Fibroblast of lung (primary cell): Measurements from ENCODE around the gene ACKR2. TPM values are rescaled to one million over a fixed set of nuclear protein-coding genes. Genes with fewer than 3 reads are reported as not detected.

ENCODE experiments used
- DNase-seq, 2 donors: peaks; one replicate each; pipeline versions ENCODE4 v3.0.0 to v3.0.0-alpha.2; 2010; ENCODE audit warnings: low read depth in 2 of 2
- H2AFZ ChIP-seq: 2 replicates; pipeline ENCODE4 v1.5.1; 2012; ENCODE audit warnings: low read length, control low read depth, inconsistent platforms
- H3K27ac ChIP-seq: 2 replicates; pipeline ENCODE4 v1.5.1; 2011; ENCODE audit warnings: low read length, control low read depth; ENCODE audit not compliant: insufficient read depth
- H3K27me3 ChIP-seq: 2 replicates; pipeline ENCODE4 v1.5.1; 2011; ENCODE audit warnings: mild to moderate bottlenecking, low read length; ENCODE audit not compliant: control insufficient read depth, insufficient read depth
- H3K36me3 ChIP-seq: 2 replicates; pipeline ENCODE4 v1.5.1; 2011; ENCODE audit warnings: low read length; ENCODE audit not compliant: control insufficient read depth, insufficient read depth
- H3K4me1 ChIP-seq: 2 replicates; pipeline ENCODE4 v1.5.1; 2011; ENCODE audit warnings: low read length; ENCODE audit not compliant: control insufficient read depth, insufficient read depth; ENCODE audit errors: extremely low read depth
- H3K4me2 ChIP-seq: 2 replicates; pipeline ENCODE4 v1.5.1; 2011; ENCODE audit warnings: low read length, control low read depth; ENCODE audit not compliant: insufficient read depth; ENCODE audit errors: extremely low read depth
- H3K4me3 ChIP-seq, 4 experiments: fragments of 200-600 bp in 1 of 4; sonication (generic) in 1 of 4; replicated peaks in 1 of 4; 2 replicates each; pipeline ENCODE4 v1.5.1; 2011 to 2016; ENCODE audit warnings: low read length in 4 of 4, low read depth in 3 of 4, mild to moderate bottlenecking in 3 of 4, control low read depth in 2 of 4, inconsistent platforms in 1 of 4, mixed read lengths in 1 of 4; ENCODE audit not compliant: insufficient read depth in 1 of 4; ENCODE audit errors: control extremely low read depth in 1 of 4
- H3K79me2 ChIP-seq: 2 replicates; pipeline ENCODE4 v1.5.1; 2012; ENCODE audit warnings: mild to moderate bottlenecking, low read length, inconsistent platforms; ENCODE audit not compliant: control insufficient read depth, insufficient read depth
- H3K9ac ChIP-seq: 2 replicates; pipeline ENCODE4 v1.5.1; 2011; ENCODE audit warnings: mild to moderate bottlenecking, low read length, control low read depth; ENCODE audit not compliant: insufficient read depth
- H3K9me3 ChIP-seq: 2 replicates; pipeline ENCODE4 v1.5.1; 2012; ENCODE audit warnings: low read depth, low read length; ENCODE audit not compliant: control insufficient read depth, insufficient read depth
- H4K20me1 ChIP-seq: 2 replicates; pipeline ENCODE4 v1.5.1; 2011; ENCODE audit warnings: low read length; ENCODE audit not compliant: control insufficient read depth, insufficient read depth; ENCODE audit errors: extremely low read depth
- EZH2 ChIP-seq: IDR thresholded peaks from 2 replicates; pipeline ENCODE4 v1.5.1; 2012; ENCODE audit warnings: low read length, control low read depth, mild to moderate bottlenecking; ENCODE audit errors: missing control alignments
- polyA plus RNA-seq, 2 donors: library from polyadenylated mRNA; depleted of rRNA in 1 of 2; stranded (reverse) in 1 of 2; unstranded in 1 of 2; fragments of >200 nt; gene quantifications; 2 replicates each; pipeline ENCODE4 v1.2.1, GENCODE V29; 2011 to 2012; ENCODE audit warnings: missing spikeins in 1 of 2
- total RNA-seq: library from RNA; depleted of rRNA; stranded (reverse); fragments of >200 nt; gene quantifications from 2 replicates; pipeline ENCODE4 v1.2.1, GENCODE V29; 2014
- TF ChIP-seq, protein P1 (sequence below), 2 donors: IDR thresholded peaks in 1 of 2; conservative IDR thresholded peaks in 1 of 2; 1 replicate in 1 of 2; 2 replicates in 1 of 2; pipeline ENCODE4 v1.5.1; 2011 to 2012; ENCODE audit warnings: low read length in 2 of 2, control low read depth in 1 of 2, inconsistent platforms in 1 of 2, low read depth in 1 of 2, mild to moderate bottlenecking in 1 of 2

The ACKR2 gene
- total and polyA plus RNA-seq, 2 donors (not counting 1 experiment from before 2014, with no cell fraction given) = under 0.01 to 0.19 TPM

DNA sequence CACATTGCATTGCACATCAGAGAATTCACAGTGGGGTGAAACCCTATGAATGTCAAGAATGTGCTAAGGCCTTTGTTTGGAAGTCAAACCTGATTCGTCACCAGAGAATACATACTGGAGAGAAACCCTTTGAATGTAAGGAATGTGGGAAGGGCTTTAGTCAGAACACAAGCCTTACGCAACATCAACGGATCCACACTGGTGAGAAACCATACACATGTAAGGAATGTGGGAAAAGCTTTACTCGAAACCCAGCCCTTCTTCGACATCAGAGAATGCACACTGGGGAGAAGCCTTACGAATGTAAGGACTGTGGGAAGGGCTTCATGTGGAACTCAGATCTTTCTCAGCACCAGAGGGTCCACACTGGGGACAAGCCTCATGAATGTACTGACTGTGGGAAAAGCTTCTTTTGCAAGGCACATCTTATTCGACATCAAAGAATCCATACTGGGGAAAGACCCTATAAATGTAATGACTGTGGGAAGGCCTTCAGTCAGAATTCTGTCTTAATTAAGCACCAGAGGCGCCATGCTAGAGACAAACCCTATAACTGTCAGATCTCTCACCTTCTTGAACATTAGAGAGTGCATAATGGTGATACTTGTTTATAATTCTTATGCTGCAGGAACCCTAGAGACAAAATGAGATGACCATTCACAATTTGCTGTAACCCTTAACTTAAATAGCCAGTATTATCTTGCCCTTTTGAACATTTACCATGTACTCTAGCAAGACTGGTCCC lies 105.7 kb downstream of the ACKR2 start:
- Histone ChIP-seq H3K4me2 (no peak overlapping the region), H3K9ac (no peak overlapping the region), H3K9me3 (no peaks in the 10 kb centered on the region), H4K20me1 (no peaks in the 10 kb centered on the region), H3K27ac (no peak overlapping the region), H3K36me3 (no peaks in the 10 kb centered on the region), H3K4me3 (no peak overlapping the region), H2AFZ (no peak overlapping the region), H3K79me2 (no peaks in the 10 kb centered on the region), H3K4me1 (no peaks in the 10 kb centered on the region), H3K27me3 (no peaks in the 10 kb centered on the region)
- peak in 1 of 2 donors; percentile 14 for DNase-seq
- no peak for TF ChIP-seq EZH2
- TF ChIP-seq, protein P1, sequence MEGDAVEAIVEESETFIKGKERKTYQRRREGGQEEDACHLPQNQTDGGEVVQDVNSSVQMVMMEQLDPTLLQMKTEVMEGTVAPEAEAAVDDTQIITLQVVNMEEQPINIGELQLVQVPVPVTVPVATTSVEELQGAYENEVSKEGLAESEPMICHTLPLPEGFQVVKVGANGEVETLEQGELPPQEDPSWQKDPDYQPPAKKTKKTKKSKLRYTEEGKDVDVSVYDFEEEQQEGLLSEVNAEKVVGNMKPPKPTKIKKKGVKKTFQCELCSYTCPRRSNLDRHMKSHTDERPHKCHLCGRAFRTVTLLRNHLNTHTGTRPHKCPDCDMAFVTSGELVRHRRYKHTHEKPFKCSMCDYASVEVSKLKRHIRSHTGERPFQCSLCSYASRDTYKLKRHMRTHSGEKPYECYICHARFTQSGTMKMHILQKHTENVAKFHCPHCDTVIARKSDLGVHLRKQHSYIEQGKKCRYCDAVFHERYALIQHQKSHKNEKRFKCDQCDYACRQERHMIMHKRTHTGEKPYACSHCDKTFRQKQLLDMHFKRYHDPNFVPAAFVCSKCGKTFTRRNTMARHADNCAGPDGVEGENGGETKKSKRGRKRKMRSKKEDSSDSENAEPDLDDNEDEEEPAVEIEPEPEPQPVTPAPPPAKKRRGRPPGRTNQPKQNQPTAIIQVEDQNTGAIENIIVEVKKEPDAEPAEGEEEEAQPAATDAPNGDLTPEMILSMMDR (conservative IDR thresholded peaks at IDR 0.05 in 1 of 2, IDR thresholded peaks at IDR 0.05 in 1 of 2; ENCODE audit: low read depth in 1 of 2, low read length in 2 of 2) = no peak

Other genes with a start within 250 kb of the ACKR2 start
- 60.4 and 86.0 TPM in 2 replicates for gene SEC22C, start 227.5 kb upstream of the ACKR2 start, total RNA-seq
- 46.4 and 50.8 TPM in 2 replicates for gene SEC22C, start 227.5 kb upstream of the ACKR2 start, polyA plus RNA-seq
- 17.2 and 17.8 TPM in 2 replicates for gene SS18L2, start 218.6 kb upstream of the ACKR2 start, total RNA-seq
- gene SS18L2, start 218.6 kb upstream of the ACKR2 start, polyA plus RNA-seq = 25.6 and 31.2 TPM in 2 replicates
- gene NKTR, start 208.8 kb upstream of the ACKR2 start, total RNA-seq = 30.3 and 44.6 TPM in 2 replicates
- gene NKTR, start 208.8 kb upstream of the ACKR2 start, polyA plus RNA-seq = 19.8 and 26.4 TPM in 2 replicates
- gene ZBTB47, start 155.7 kb upstream of the ACKR2 start, total RNA-seq = 32.1 and 49.4 TPM in 2 replicates
- 15.2 and 15.6 TPM in 2 replicates for gene ZBTB47, start 155.7 kb upstream of the ACKR2 start, polyA plus RNA-seq
- gene KLHL40, start 123.9 kb upstream of the ACKR2 start, total RNA-seq = not detected in 2 replicates
- gene KLHL40, start 123.9 kb upstream of the ACKR2 start, polyA plus RNA-seq = not detected in 2 replicates
- gene HHATL, start 106.6 kb upstream of the ACKR2 start, total RNA-seq = not detected in 2 replicates
- not detected in 2 replicates for gene HHATL, start 106.6 kb upstream of the ACKR2 start, polyA plus RNA-seq
- 0.51 and 0.66 TPM in 2 replicates for gene CCDC13, start 36.2 kb upstream of the ACKR2 start, total RNA-seq
- gene CCDC13, start 36.2 kb upstream of the ACKR2 start, polyA plus RNA-seq = 0.41 and 0.43 TPM in 2 replicates
- gene HIGD1A, start 5.0 kb upstream of the ACKR2 start, total RNA-seq = 98.6 and 121 TPM in 2 replicates
- gene HIGD1A, start 5.0 kb upstream of the ACKR2 start, polyA plus RNA-seq = 245 and 257 TPM in 2 replicates
- not detected in 2 replicates for gene CYP8B1, start 66.4 kb downstream of the ACKR2 start, total RNA-seq
- gene CYP8B1, start 66.4 kb downstream of the ACKR2 start, polyA plus RNA-seq = not detected in 2 replicates
- gene ZNF662, start 96.7 kb downstream of the ACKR2 start, total RNA-seq = 3.3 and 5.6 TPM in 2 replicates
- gene ZNF662, start 96.7 kb downstream of the ACKR2 start, polyA plus RNA-seq = 0.69 and 1.2 TPM in 2 replicates
- gene GASK1A, start 169.9 kb downstream of the ACKR2 start, total RNA-seq = 1.8 and 5.4 TPM in 2 replicates
- 0.11 and 0.14 TPM in 2 replicates for gene GASK1A, start 169.9 kb downstream of the ACKR2 start, polyA plus RNA-seq